H4 (cell line): ENCODE results near the gene MTCL1. TPM values are rescaled to one million over a fixed set of nuclear protein-coding genes. Genes with fewer than 3 reads are reported as not detected.

Source experiments
- DNase-seq: peaks from one replicate; pipeline ENCODE4 v3.0.0-alpha.2; 2015; ENCODE audit warnings: low spot score
- total RNA-seq: library from RNA; depleted of rRNA; stranded (reverse); fragments of >200 nt; shearing (Covaris generic); gene quantifications from 2 replicates; pipeline ENCODE4 v1.2.3, GENCODE V29; 2014

The MTCL1 gene
- total RNA-seq, 1 experiment from 2014 or later: 5.7 TPM

- DNase-seq: no peak
Measured at GRCh38 chr18:8688216-8688800, 17.0 kb upstream of the MTCL1 start.

GRCh38 chr18:8688816-8689215, 16.5 kb upstream of the MTCL1 start:
- no peak for DNase-seq

GRCh38 chr18:8689517-8689916, 15.8 kb upstream of the MTCL1 start:
- DNase-seq: no peak

GRCh38 chr18:8694891-8695290, 10.5 kb upstream of the MTCL1 start:
- DNase-seq: no peak

GRCh38 chr18:8695932-8696517, 9.3 kb upstream of the MTCL1 start:
- DNase-seq: no peak

GRCh38 chr18:8696749-8697211, 8.6 kb upstream of the MTCL1 start:
- DNase-seq: no peak

GRCh38 chr18:8699126-8699525, 6.2 kb upstream of the MTCL1 start:
- no peak for DNase-seq

GRCh38 chr18:8699948-8700347, 5.4 kb upstream of the MTCL1 start:
- DNase-seq: peak; percentile 66

GRCh38 chr18:8701546-8702118, 3.7 kb upstream of the MTCL1 start:
- peak; percentile 75 for DNase-seq

GRCh38 chr18:8702668-8703067, 2.7 kb upstream of the MTCL1 start:
- no peak for DNase-seq

GRCh38 chr18:8703092-8703709, 2.2 kb upstream of the MTCL1 start:
- DNase-seq: no peak

- no peak for DNase-seq
Measured at GRCh38 chr18:8703781-8704301, 1.5 kb upstream of the MTCL1 start.

- DNase-seq: peak; percentile 92
Measured at GRCh38 chr18:8704361-8705237, 757 bp upstream of the MTCL1 start.

- DNase-seq: no peak
Measured at GRCh38 chr18:8705961-8706790, 820 bp downstream of the MTCL1 start.

GRCh38 chr18:8706791-8707555, 1.6 kb downstream of the MTCL1 start:
- peak; percentile 56 for DNase-seq

GRCh38 chr18:8707556-8708300, 2.4 kb downstream of the MTCL1 start:
- DNase-seq: no peak

GRCh38 chr18:8708670-8709069, 3.3 kb downstream of the MTCL1 start:
- no peak for DNase-seq

GRCh38 chr18:8709248-8710059, 4.1 kb downstream of the MTCL1 start:
- no peak for DNase-seq
